ENCODE results near the gene B4GALNT4.
"Not testable (repeated sequence)": the region's sequence is repeated elsewhere in the genome, so short reads cannot be mapped to it uniquely, and the experiment has no call there.

- TF ChIP-seq CTCF (IDR thresholded peaks at IDR 0.05; ENCODE audit: low read length); EZH2 (optimal IDR thresholded peaks at IDR 0.05; ENCODE audit: low read depth, low read length): not testable (repeated sequence)
Observed at GRCh38 chr11:350033-350722, 19.1 kb upstream of the B4GALNT4 start.
